CD14-positive monocyte (primary cell): ENCODE results near the gene STRBP. TPM values are rescaled to one million over a fixed set of nuclear protein-coding genes. Genes with fewer than 3 reads are reported as not detected.

Experiments
- DNase-seq, 3 donors: peaks; one replicate each; pipeline ENCODE4 v3.0.0-alpha.2; 2011 to 2022
- H2AFZ ChIP-seq: 2 replicates; pipeline ENCODE4 v1.6.0; 2012; ENCODE audit warnings: mild to moderate bottlenecking, low read depth, low read length, inconsistent platforms; ENCODE audit not compliant: insufficient read depth, poor library complexity, severe bottlenecking
- H3K27ac ChIP-seq, 2 donors: 1 replicate in 1 of 2; 2 replicates in 1 of 2; pipeline ENCODE4 v1.5.1; 2012 to 2013; ENCODE audit warnings: low read length in 2 of 2, control low read depth in 1 of 2, inconsistent platforms in 1 of 2, low read depth in 1 of 2, mild to moderate bottlenecking in 1 of 2
- H3K27me3 ChIP-seq, 2 donors: one replicate each; pipeline versions ENCODE4 v1.6.0 to v1.6.1; 2011 to 2013; ENCODE audit warnings: low read length in 2 of 2; ENCODE audit not compliant: control insufficient read depth in 2 of 2, insufficient read depth in 2 of 2
- H3K36me3 ChIP-seq, 2 donors: replicated peaks in 1 of 2; 1 replicate in 1 of 2; 2 replicates in 1 of 2; pipeline versions ENCODE4 v1.5.1 to v1.6.1; 2012 to 2013; ENCODE audit warnings: low read length in 2 of 2, control low read depth in 1 of 2, inconsistent platforms in 1 of 2, mild to moderate bottlenecking in 1 of 2; ENCODE audit not compliant: insufficient read depth in 2 of 2, control insufficient read depth in 1 of 2
- H3K4me1 ChIP-seq, 2 donors: 1 replicate in 1 of 2; 2 replicates in 1 of 2; pipeline versions ENCODE4 v1.5.1 to v1.6.1; 2012 to 2013; ENCODE audit warnings: low read length in 2 of 2, control low read depth in 1 of 2, inconsistent platforms in 1 of 2, mild to moderate bottlenecking in 1 of 2, moderate library complexity in 1 of 2; ENCODE audit not compliant: insufficient read depth in 2 of 2, control insufficient read depth in 1 of 2
- H3K4me2 ChIP-seq: replicated peaks from 2 replicates; pipeline ENCODE3; 2012; ENCODE audit warnings: low read length, moderate library complexity, mild to moderate bottlenecking; ENCODE audit not compliant: poor library complexity, severe bottlenecking; ENCODE audit errors: extremely low read depth
- H3K4me3 ChIP-seq, 3 experiments: fragments of 200-600 bp in 1 of 3; sonication (generic) in 1 of 3; replicated peaks in 1 of 3; 1 replicate in 2 of 3; 2 replicates in 1 of 3; pipeline ENCODE4 v1.5.1; 2011 to 2013; ENCODE audit warnings: low read length in 3 of 3, mild to moderate bottlenecking in 3 of 3, control low read depth in 2 of 3, low read depth in 2 of 3, inconsistent platforms in 1 of 3, moderate library complexity in 1 of 3
- H3K79me2 ChIP-seq: 2 replicates; pipeline ENCODE4 v1.6.0; 2012; ENCODE audit warnings: mild to moderate bottlenecking, control low read depth, inconsistent platforms, low read length, moderate library complexity; ENCODE audit not compliant: insufficient read depth
- H3K9ac ChIP-seq: 2 replicates; pipeline ENCODE4 v1.6.0; 2017; ENCODE audit warnings: low read length, mild to moderate bottlenecking; ENCODE audit not compliant: insufficient read depth, poor library complexity, severe bottlenecking
- H3K9me3 ChIP-seq, 2 donors: replicated peaks in 1 of 2; 1 replicate in 1 of 2; 2 replicates in 1 of 2; pipeline versions ENCODE4 v1.5.1 to v1.6.1; 2012 to 2013; ENCODE audit warnings: low read length in 2 of 2, control low read depth in 1 of 2; ENCODE audit not compliant: control insufficient read depth in 1 of 2, insufficient read depth in 1 of 2
- H4K20me1 ChIP-seq: 2 replicates; pipeline ENCODE4 v1.6.0; 2012; ENCODE audit warnings: mild to moderate bottlenecking, low read length, control low read depth, moderate library complexity; ENCODE audit not compliant: insufficient read depth
- H3K27ac Mint-ChIP-seq, 7 donors: one replicate each; pipeline ENCODE4 v1.8.0; 2020; ENCODE audit warnings: mild to moderate bottlenecking in 7 of 7, mixed read lengths in 7 of 7, moderate library complexity in 6 of 7, inconsistent platforms in 2 of 7
- H3K27me3 Mint-ChIP-seq, 3 donors: one replicate each; pipeline ENCODE4 v1.8.0; 2021 to 2022; ENCODE audit warnings: low read depth in 3 of 3, mild to moderate bottlenecking in 3 of 3, mixed read lengths in 3 of 3, moderate library complexity in 3 of 3, inconsistent platforms in 1 of 3
- H3K36me3 Mint-ChIP-seq, 2 donors: one replicate each; pipeline ENCODE4 v1.8.0; 2020; ENCODE audit warnings: mixed read lengths in 2 of 2, inconsistent platforms in 1 of 2, mild to moderate bottlenecking in 1 of 2
- H3K4me1 Mint-ChIP-seq: one replicate; pipeline ENCODE4 v1.8.0; 2020; ENCODE audit warnings: mild to moderate bottlenecking, mixed read lengths
- H3K4me3 Mint-ChIP-seq, 2 donors: one replicate each; pipeline ENCODE4 v1.8.0; 2020; ENCODE audit warnings: mild to moderate bottlenecking in 2 of 2, mixed read lengths in 2 of 2, moderate library complexity in 1 of 2
- H3K9me3 Mint-ChIP-seq, 7 donors: one replicate each; pipeline ENCODE4 v1.8.0; 2020 to 2022; ENCODE audit warnings: mixed read lengths in 7 of 7, mild to moderate bottlenecking in 6 of 7, moderate library complexity in 6 of 7, inconsistent platforms in 2 of 7
- CTCF ChIP-seq: fragments of 200-600 bp; IDR thresholded peaks from one replicate; pipeline ENCODE4 v1.8.0; 2022; ENCODE audit warnings: antibody characterized with exemption, mild to moderate bottlenecking
- WGBS: methylation state at CpG from one replicate; pipeline ENCODE4 v1.1.5; 2013; ENCODE audit warnings: missing lambda C conversion rate; ENCODE audit not compliant: insufficient coverage; 5-methylcytosine and 5-hydroxymethylcytosine counted together
- intact Hi-C, 2 donors: fragments of 100-400 bp; cut with micrococcal nuclease; formaldehyde crosslinking; loops; one replicate each; pipeline versions ENCODE4 v1.15.0 to v1.15.1; 2023
- polyA plus RNA-seq, 3 donors: library from polyadenylated mRNA; depleted of rRNA in 1 of 3; unstranded in 2 of 3; stranded (reverse) in 1 of 3; fragments of 300-500 nt in 2 of 3; fragments of >200 nt in 1 of 3; fragmentation: Illumina TruSeq in 2 of 3; gene quantifications; 1 replicate in 2 of 3; 2 replicates in 1 of 3; pipeline ENCODE4 v1.2.3, GENCODE V29; 2012 to 2021

STRBP gene
- polyA plus RNA-seq, 3 donors, result 0.97 to 1.9 (median 1.9) TPM

- H3K36me3 ChIP-seq, result no peaks in the 10 kb centered on the region
- Mint-ChIP-seq H3K27me3 (no peaks in the 10 kb centered on the region), H3K9me3 (no peaks in the 10 kb centered on the region), H3K27ac (no peak overlapping the region), H3K36me3 (no peaks in the 10 kb centered on the region), H3K4me3 (no peak overlapping the region), H3K4me1 (no peaks in the 10 kb centered on the region)
- H3K79me2 ChIP-seq, result no peaks in the 10 kb centered on the region
- no peak overlapping the region for H3K4me2 ChIP-seq
- intact Hi-C loops, result no loop called here
- no peak for DNase-seq
- H3K27ac ChIP-seq, result no peak overlapping the region
- no peak overlapping the region for H3K4me3 ChIP-seq
- no peak overlapping the region for H3K9ac ChIP-seq
- no peaks in the 10 kb centered on the region for H3K9me3 ChIP-seq
- H3K4me1 ChIP-seq, result no peaks in the 10 kb centered on the region
- TF ChIP-seq CTCF, result no peak
- no peaks in the 10 kb centered on the region for H3K27me3 ChIP-seq
- WGBS, result no CpG with 5 or more reads among the region's 1 CpG
- H4K20me1 ChIP-seq, result no peaks in the 10 kb centered on the region
- no peak overlapping the region for H2AFZ ChIP-seq
These were observed 37.0 kb downstream of the STRBP start for GRCh38 chr9:123231421-123231820.

GRCh38 chr9:123228967-123229366 lies 39.4 kb downstream of the STRBP start:
- no peak overlapping the region for H3K27ac ChIP-seq
- intact Hi-C loops, result no loop called here
- H3K9ac ChIP-seq, result no peak overlapping the region
- no peak overlapping the region for H3K4me2 ChIP-seq
- Mint-ChIP-seq H3K27ac (no peak overlapping the region), H3K4me3 (no peak overlapping the region), H3K4me1 (no peaks in the 10 kb centered on the region), H3K9me3 (no peaks in the 10 kb centered on the region), H3K27me3 (no peaks in the 10 kb centered on the region), H3K36me3 (no peaks in the 10 kb centered on the region)
- no peaks in the 10 kb centered on the region for H3K9me3 ChIP-seq
- DNase-seq, result no peak
- H3K4me3 ChIP-seq, result no peak overlapping the region
- TF ChIP-seq CTCF, result no peak
- no peak overlapping the region for H2AFZ ChIP-seq
- WGBS, result no CpG with 5 or more reads among the region's 4 CpGs
- H3K27me3 ChIP-seq, result no peaks in the 10 kb centered on the region
- H3K4me1 ChIP-seq, result no peaks in the 10 kb centered on the region
- no peaks in the 10 kb centered on the region for H4K20me1 ChIP-seq
- H3K36me3 ChIP-seq, result no peaks in the 10 kb centered on the region
- no peaks in the 10 kb centered on the region for H3K79me2 ChIP-seq
